ENCODE measurements around the gene RCCD1.
"Not testable (repeated sequence)": the region's sequence is repeated elsewhere in the genome, so short reads cannot be mapped to it uniquely, and the experiment has no call there.

Gene RCCD1

DNA sequence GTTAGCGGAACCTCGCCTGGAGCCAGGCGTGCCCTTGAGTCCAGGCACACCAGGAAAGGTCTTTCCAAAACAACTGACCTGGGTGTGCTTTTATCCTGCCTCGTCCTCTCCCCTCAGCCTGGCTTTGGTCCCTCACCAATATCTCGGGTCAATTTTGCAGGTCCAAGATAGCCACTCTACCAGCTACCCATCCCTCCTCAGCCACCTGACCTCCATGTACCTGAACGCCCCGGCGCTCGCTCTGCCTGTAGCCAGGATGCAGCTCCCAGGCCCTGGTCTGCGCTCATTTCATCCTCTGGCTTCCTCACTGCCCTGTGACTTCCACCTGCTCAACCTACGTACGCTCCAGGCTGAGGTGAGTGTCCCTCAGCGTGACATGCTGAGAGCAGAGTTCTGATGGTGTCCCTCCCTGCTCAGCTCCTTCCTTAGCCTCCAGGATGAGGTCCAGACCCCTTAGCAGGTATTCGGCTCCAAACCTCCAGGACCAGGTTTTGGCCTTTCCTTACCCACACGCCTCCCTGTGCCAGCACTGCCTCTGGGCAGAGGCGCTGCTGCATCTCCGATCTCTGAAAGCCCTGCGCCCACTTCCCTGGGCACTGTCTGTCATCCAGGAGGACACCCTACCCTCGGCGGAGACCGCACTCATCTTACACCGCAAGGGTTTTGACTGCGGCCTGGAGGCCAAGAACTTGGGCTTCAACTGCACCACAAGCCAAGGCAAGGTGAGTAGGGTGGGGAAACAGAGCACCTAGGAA lies 36.5 kb upstream of the RCCD1 start:
- no peak for DNase-seq (ENCODE audit: low read depth in 3 of 3, low spot score in 1 of 3)

DNA sequence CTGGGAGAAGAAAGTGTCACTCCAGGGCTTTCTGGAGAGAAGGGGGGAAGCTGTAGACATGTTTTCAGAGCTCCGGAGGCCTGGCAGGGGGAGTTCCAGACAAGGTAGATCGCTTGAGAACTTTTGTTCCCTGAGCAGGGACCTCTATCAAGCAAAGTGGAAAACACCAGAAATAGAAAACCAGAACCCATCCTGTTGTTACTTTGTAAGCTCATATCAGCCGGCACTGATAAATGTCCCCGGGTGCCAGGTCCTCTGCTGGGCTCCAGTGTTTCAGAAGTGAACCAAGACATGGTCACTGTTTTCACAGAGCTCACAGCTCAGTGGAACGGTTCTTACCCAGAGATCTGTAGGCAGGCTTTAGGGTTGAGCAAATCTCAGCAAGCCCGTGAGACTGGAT lies 35.8 kb upstream of the RCCD1 start:
- no peak for DNase-seq (ENCODE audit: low read depth in 3 of 3, low spot score in 1 of 3)

DNA sequence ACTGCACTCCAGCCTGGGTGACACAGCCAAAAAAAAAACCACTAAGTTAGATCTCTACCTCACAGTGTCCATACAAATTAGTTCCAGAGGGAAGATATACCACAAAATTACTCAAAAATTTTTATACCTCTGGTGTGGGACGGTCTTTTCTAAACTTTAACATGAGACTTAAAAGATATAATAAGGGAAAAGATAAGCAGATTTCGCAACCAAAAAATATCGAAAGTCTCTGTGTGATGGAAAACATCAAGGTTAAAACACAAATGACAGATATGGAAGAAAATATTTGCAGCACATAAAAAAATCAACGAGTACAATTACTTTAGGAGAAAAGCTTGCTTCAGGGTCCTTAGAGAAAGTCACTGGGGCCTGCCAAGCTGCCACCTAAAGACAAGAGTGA lies 32.8 kb upstream of the RCCD1 start:
- no peak for DNase-seq (ENCODE audit: low read depth in 3 of 3, low spot score in 1 of 3)

DNA sequence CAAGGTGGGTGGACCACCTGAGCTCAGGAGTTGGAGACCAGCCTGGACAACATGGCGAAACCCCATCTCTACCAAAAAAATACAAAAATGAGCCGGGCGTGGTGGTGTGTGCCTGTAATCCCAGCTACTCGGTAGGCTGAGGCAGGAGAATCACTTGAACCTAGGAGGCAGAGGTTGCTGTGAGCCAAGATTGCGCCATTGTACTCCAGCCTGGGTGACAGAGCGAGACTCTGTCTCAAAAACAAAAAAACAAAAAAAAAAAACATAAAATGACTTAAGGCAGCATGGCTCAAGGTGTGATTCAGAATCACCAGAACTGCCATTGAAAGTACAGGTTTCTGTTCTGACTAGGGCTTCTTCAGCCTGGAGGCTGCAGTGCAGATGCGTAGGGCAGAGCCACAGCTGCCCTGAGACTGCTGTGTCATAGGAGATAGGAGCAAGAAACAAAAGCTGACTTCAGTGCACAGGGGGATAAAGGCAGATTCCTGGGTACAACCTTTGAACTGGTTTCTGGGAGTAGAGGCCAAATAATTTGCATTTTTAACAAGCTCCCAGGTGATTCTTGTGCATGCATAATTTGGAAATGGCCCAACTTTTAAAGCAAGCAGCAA lies 31.9 kb upstream of the RCCD1 start:
- DNase-seq (ENCODE audit: low read depth in 3 of 3, low spot score in 1 of 3) = not testable (repeated sequence)

DNA sequence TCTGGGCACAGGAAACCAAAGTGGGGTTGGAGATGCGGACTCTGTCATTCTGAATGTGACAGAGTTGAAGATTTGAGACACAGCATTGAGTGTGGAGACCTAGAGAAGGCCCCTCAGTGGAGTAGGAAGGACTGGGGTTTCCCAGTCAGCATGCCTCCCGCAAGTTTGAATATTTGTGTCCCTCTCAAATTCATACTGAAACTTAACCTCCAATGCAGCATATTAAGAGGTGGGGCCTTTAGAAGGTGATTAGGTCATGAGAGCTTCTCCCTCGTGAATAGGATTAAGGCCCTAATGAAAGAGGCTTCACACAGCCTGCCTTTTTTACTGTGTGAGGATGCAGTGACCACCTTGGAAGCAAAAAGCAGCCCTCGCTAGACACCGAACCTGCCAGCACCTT lies 30.3 kb upstream of the RCCD1 start:
- no peak for DNase-seq (ENCODE audit: low read depth in 3 of 3, low spot score in 1 of 3)

DNA sequence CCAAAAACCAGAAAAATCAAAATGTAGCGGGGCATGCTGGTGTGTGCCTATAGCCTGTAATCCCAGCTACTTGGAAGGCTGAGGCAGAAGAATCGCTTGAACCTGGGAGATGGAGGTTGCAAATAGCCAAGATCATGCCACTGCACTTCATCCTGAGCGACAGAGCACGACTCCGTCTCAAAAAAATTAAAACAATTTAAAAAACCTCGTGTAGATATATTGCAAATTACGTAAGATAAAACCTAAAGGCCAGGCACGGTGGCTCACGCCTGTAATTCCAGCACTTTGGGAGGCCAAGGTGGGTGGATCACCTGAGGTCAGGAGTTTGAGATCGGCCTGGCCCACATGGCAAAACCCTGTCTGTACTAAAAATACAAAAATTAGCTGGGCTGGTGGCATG lies 27.9 kb upstream of the RCCD1 start:
- DNase-seq (ENCODE audit: low read depth in 3 of 3, low spot score in 1 of 3) = not testable (repeated sequence)

DNA sequence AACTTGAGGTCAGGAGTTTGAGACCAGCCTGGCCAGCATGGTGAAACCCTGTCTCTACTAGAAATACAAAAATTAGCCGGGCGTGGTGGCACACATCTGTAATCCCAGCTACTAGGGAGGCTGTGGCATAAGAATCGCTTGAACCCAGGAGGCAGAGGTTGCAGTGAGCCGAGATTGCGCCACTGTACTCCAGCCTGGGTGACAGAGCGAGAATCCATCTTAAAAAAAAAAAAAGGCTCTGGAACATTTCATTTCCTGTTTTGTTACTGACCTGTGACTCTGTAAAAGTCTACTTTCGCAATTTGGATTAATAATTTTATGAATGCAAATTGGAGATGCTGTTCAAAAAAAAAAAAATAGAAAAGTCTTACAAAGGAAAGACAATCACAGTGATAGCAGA lies 26.6 kb upstream of the RCCD1 start:
- DNase-seq (ENCODE audit: low read depth in 3 of 3, low spot score in 1 of 3) = not testable (repeated sequence)

DNA sequence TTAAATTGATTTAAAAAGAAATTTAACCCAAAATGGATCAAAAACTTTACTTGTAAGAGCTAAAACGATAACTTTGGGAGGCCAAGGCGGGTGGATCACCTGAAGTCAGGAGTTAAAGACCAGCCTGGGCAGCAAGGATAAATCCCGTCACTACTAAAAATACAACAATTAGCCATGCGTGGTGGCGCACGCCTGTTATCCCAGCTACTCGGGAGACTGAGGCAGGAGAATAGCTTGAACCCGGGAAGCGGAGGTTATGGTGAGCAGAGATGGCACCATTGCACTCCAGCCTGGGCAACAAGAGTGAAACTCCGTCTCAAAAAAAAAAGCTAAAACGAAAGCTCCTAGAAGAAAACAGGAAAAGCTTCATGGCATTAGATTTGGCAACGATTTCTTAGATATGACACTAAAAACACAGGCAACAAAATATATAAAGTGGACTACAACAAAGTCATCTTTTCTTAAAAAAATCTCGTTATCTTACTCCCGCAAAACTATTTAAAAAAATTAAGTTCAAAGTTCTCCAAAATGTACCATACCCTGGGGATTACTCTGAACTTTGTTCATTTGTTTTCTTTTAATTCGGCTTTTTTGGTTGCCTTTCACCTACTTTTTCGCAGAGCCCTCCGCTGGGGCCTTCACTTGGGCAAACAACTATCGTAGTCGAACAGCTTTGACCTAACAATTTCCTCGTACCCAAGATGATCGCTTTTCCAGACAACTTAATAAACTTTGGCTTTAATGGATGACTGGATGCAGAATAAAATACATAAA lies 25.3 kb upstream of the RCCD1 start:
- DNase-seq (ENCODE audit: low read depth in 3 of 3, low spot score in 1 of 3) = no peak

DNA sequence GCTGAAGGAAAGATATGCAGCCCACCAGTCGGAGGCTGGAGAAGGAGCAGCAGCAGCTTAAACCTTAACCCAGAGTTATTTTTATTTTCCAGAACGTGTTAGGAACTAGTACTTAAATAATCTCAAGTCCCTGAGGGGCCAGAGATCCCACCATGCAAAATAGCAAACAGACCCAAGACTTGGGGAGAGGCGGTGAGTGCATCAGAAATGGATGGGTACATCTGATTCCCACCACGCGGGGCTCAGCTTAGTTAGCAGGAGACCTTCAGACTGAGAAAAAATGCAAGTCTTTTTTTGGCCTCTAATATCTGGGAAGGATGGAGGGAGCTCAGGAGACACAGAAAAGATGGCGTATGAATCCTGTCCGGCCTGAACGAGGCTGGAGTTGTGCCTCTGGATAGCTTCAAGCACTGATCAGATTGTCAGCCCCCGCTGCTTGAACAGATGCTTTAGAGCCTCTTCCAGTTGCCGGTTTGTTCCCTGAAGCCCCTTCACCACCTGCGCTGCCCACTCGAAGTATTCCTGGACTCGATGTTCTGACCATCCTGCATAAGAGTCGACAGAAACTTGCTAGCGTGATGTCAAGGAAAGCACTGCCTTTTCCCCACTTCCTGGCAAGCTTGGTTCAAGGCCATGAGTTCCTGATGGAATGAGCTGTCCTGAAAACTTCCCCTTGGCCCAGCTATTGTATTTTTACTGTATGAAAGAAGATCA lies 23.7 kb upstream of the RCCD1 start:
- DNase-seq (ENCODE audit: low read depth in 3 of 3, low spot score in 1 of 3) = no peak

DNA sequence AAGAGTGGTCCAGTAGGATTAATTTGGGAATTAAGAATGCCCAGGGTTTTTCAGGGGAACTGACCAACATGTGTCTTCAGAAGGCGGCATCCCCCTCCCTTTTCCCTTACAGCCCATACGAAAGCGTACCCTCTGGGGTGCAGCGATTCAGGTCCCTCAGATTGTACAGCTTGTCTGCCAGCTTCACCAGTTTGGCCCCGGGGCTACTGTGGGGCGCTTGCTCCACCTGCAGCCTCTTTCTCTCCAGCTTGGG lies 23.2 kb upstream of the RCCD1 start:
- no peak for DNase-seq (ENCODE audit: low read depth in 3 of 3, low spot score in 1 of 3)

DNA sequence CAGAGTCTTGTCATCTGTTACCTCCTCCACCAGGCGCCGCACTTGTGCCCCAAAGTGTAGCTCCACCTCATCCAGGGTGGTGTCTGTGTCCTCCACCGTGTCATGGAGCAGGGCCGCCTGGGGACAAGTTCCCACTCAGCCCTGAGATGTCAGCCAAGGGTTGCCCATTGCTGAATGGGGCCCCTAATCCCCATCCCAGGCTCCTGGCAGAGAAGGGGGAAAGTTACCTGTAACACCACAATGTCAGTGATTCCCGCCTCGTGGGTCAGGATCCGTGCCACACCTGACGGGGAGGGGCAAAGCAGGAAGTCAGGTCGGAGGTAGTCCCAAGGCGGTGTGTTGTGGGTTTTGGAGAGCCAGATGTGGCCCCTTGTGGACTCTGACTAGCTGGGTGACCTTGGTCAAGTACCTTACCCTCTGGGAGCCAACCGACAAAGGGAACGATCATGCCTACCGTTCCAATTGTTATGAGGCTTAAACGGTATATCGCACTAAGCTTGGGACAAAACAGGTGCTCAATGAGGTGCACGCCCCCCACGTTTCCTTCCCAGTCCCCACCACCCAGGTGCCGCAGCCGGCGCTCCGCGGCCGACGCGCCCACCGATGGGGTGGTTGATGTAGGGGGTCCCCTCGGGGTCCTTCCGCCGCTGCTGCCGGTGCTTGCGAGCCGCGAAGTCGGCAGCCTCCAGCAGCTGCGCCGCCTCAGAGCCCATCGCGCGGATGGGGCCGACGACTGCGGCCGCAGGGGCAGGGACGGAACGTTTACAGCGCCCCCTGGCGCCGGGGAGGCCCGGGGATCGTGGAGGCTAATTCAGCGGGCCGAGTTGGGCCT lies 22.6 kb upstream of the RCCD1 start, which contains the start of gene HDDC3:
TSS of gene HDDC3 (minus strand) at position 722 of the 832 bp plus-strand sequence. CDS start at position 713, 9 bp downstream.
- peak; percentile 67 to 95 (median 74) for DNase-seq (ENCODE audit: low read depth in 3 of 3, low spot score in 1 of 3)

DNA sequence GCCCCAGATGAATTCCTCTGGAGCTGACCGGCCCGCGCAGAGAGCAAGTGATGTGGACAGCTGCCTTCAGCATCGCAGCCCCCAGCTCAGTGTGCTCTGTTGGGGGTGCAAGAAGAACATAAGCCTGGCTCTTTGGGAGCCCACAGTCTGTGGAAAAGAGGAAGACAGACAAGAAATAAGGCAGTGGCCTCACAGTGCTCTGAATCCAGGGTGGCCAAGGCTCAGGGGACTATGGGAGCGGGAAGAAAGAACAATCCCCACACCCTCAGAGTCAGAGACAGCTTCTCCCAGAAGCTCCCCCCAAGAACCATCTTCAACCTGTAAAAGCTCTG lies 22.1 kb upstream of the RCCD1 start:
- no peak for DNase-seq (ENCODE audit: low read depth in 3 of 3, low spot score in 1 of 3)

DNA sequence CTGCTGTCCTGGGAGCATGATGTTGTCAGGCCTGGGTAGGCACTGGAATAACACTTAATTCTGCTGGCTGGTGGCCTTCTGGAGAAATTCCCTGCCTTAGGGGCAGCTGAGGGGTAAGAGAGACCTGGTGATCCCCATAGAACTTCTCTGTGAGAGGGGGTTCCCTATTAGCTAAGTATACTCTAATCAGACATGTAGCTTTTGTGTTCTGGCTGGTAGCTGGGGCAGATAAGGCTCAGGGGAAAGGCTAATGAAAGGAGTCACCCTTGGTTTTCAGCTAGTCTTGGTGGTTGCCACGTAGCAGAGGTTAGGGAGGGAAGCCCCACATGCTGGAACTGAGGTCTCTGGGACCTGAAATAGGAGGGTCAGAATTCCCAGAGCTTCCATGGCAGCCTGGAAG lies 21.4 kb upstream of the RCCD1 start:
- no peak for DNase-seq (ENCODE audit: low read depth in 3 of 3, low spot score in 1 of 3)

DNA sequence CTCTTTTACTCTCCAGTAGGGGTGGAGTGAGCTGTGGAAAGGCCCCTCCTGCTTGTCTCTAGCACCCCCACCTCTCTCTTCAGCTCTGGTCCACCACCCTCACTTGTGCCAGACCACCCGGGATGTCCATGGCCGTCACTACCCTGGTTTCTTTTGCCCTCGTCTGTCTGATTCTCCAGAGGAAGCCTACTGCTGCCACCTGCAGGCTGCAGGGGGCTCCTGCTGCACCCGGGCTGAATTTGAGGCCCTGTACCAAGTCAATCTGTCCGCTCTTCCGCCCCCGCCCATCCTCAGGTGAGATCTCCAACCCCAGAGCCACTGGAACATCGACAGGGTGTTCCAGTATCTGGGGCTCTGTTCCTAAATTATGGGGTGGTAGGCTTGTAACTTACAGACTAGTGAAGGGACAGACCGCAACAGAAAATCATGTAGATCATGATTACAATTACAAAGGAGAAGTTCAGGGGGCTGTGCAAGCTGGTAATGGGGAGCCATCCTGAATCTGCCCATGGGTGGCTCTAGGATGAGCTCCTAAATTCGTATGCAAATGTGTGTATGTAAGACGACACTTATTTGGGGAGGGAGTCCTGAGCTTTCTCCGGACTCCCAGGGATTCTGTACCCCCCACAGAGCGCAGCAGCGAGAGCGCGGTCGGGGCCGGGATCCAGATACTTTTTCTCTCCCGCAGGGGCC lies 20.3 kb upstream of the RCCD1 start:
- DNase-seq (ENCODE audit: low read depth in 3 of 3, low spot score in 1 of 3) = peak; percentile 63 to 75 (median 64)

DNA sequence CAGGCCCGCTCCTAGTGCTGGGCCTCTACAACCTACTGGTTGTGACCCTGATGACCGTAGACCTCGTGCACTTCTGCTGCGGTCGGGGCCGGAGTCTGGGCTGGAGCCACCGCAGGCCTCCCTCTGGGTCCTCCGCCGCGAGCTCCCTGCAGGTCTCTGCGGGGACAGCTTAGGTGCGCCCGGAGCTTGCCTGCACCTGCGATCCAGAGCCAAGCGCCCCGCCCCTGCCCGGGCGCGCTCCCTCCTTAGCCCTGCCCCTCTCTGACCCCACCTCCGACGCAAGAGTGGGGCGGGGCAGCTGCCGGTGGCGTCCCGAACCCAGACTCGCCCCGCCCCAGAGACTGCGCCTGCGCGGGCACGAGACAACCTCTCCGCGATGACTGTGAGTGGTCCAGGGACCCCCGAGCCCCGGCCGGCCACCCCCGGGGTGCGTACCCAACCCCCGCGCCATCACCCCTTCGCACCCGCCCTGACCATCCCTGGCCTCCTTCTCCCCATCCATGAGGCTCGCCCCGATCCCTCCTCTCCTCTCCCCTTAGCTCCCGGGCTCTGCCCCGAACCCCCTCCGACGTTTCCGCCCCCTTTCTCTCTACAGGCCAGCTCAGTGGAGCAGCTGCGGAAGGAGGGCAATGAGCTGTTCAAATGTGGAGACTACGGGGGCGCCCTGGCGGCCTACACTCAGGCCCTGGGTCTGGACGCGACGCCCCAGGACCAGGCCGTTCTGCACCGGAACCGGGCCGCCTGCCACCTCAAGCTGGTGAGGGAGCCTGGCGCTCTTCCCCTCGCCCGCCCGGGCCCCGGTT lies 19.5 kb upstream of the RCCD1 start, which contains the start of gene UNC45A:
TSS of gene UNC45A (plus strand) at position 337 of the 803 bp plus-strand sequence. CDS start at position 377, 40 bp downstream.
- DNase-seq (ENCODE audit: low read depth in 3 of 3, low spot score in 1 of 3) = peak; percentile 89 to 97 (median 93)

DNA sequence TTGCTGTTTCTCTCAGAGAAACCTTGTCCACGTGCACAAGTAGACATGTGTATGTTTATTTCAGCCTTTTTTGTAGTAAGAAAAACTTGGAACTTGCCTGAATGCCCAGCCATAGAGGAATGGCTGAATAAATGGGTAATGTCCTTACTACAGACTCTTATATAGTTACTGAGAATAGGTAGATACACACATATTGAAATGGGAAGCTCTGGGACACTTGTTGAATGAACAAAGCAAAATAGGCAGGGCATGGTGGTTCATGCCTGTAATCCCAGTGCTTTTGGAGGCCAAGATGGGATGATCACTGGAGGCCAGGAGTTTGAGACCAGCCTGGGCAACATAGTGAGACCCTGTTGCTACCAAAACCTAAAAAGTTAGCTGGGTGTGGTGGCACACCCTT lies 17.9 kb upstream of the RCCD1 start:
- no peak for DNase-seq (ENCODE audit: low read depth in 3 of 3, low spot score in 1 of 3)

DNA sequence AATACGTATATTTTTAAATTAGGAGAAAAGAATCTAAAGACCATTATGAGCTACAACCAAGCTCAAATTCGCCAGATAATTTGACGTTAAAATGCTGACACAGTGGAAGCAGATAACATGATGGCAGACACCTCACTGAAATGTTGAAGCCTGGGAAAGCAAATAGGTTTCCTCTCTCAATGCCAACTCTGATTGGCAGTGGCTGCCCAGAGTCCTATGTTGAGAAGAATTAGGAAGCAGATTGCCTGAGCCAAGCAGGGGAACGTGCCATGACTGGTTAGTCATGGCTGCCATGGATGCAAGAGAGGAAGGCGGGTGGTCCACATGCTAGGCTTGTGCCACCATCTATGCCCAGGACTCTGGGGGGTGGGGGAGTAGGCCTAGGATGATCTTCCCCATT lies 16.4 kb upstream of the RCCD1 start:
- DNase-seq (ENCODE audit: low read depth in 3 of 3, low spot score in 1 of 3) = no peak

DNA sequence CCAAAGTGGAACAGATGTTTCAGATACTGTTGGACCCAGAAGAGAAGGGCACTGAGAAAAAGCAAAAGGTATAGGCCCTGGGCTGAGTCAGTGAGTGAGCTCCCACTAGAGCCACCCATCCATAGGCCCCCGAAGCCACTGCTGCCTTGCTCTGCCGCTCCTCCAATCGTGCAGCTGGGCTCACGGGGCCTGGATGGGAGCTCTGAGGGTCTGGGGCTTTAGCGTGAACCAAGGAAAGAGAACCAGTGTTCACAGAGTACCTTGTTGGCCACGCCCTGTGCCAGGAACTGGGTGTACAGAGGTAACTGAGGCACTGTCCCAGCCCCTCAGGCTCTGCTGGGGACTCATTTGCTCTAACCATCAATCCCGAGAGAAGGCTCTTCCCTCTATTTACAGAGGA lies 14.9 kb upstream of the RCCD1 start:
- DNase-seq (ENCODE audit: low read depth in 3 of 3, low spot score in 1 of 3) = no peak

DNA sequence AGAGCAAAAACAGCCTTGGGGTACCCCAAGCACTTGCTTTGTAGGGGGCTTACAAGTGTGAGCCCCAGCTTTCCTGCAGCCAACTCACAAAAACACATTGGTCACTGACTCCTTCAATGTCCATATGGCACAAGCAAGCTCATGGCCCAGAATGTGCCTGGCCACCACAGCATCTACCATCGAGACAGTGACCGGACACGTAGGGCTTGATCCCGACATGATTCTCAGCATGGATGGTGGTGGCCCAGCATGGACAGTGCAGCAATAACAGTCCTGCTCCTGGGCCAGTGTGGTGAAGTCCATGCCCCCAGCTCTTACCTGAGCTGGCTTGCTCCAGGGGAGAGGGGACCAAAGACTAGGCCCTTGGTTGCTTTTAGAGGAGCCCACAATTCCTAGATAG lies 13.6 kb upstream of the RCCD1 start:
- DNase-seq (ENCODE audit: low read depth in 3 of 3, low spot score in 1 of 3) = no peak

Measured in stimulated activated CD4-positive, alpha-beta T cell treated with anti-CD3 and anti-CD28 coated beads, TNF-alpha, amount 100 ng/mL, for 1 hour (primary cell).